GM19023 (cell line): ENCODE results near the gene HIVEP3.
"Not testable (repeated sequence)": the region's sequence is repeated elsewhere in the genome, so short reads cannot be mapped to it uniquely, and the experiment has no call there.

Source experiments
- ATAC-seq: cut with Tn5 transposase; IDR thresholded peaks from one replicate; pipeline ENCODE4 v1.9.1; 2021; ENCODE audit warnings: mild to moderate bottlenecking, moderate library complexity; ENCODE audit not compliant: unreplicated experiment

Gene HIVEP3

DNA sequence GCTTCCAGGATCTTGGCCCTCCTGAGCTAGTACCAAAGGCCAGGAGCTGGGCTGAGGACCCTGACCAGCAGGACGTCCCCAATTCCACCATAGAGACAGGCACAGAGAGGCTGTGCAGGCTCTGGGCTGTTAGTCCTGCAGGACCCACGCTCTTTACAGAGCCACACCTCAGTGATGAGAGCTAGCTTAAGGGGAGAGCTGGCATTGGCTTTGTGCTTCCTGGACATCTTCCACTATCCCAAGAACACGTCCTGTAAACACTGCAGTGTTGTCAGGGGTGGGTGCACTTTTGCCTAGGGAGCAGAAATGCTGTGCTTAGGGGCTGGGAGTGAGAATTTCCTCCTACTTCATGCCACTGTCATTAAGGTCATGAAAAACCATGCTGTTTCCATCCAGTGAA, 342.5 kb downstream of the HIVEP3 start:
- no peak for ATAC-seq

DNA sequence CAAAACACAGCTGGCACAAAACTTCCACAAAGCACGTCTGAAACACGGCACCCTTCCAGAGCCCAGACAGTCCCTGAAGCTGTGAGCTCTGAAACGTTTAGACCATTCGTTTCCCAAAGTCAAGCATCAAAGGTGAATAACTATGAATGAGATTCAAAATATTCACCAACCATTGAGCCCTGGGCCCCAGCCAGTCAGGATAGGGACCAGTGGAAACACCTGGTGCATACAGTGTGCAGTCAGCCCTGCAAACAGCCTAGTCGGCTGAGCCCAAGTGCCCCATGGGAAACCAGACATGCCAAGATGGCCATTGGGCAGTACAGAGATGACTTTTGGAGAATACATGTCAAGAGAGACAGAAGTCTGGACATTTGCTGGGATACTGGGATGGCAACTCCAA, 343.9 kb downstream of the HIVEP3 start:
- ATAC-seq = no peak

DNA sequence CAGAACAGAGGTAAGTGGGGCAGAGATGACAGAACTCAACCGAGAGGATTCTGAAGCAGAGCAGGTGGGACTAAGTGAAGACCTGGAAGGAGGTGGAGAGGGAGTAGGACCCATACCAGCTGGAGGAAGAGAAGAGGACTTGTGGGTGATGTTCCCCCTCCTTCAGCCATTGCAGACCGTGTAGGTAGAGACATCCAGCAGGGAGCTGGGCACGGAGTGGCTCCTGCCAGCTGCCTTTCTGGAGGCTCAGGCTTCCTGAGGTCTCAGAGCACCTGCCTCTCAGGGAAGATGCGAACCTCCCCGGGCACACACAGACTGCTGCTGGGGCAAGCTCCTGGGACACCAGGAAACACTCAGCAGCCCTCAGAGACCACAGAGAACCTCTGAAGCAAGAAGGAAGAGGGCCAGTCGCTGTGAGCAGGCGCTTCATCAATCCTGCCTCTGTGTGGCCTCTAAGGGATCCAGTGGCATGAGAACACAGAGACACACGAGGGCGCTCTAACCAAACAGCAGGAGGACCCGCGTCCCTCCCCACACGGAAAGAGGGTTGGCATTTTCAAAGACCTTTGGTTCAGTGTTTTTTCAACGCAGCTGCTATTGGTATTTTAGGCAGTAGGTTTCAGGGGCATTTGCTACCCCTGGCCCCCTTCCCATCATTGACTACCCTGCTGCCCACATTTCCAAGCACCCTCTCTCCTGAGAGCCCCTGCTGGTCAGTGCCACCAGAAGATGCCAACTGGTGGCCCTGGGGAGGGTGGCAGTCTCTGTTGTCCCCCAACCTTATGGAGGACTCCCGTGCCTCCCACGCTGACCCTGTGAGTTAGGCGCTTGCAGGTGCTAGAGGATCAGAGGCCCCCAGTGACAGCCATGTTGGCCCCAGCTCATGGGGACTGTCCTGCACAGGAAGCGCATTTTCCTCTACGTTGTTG, 344.7 kb downstream of the HIVEP3 start:
- ATAC-seq = peak; percentile 73

DNA sequence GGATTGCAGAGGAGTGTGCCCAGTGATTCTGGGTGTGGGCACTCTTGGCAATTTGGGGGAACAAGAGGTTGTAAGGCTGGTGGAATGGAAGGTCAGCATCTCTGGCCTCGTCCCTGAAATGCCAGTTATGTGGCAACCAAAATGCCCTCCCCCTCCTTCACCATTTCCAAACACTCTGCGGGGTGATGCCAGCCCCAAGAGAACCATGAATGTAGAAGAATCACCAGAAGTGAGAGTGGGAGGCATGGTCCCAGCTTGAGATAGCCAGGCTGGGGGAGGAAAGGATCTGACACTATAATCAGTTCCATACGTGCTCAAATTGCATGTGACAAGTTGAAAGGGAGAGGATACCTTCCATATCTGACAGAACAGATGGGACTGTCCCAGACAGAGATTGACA, 345.5 kb downstream of the HIVEP3 start:
- no peak for ATAC-seq

DNA sequence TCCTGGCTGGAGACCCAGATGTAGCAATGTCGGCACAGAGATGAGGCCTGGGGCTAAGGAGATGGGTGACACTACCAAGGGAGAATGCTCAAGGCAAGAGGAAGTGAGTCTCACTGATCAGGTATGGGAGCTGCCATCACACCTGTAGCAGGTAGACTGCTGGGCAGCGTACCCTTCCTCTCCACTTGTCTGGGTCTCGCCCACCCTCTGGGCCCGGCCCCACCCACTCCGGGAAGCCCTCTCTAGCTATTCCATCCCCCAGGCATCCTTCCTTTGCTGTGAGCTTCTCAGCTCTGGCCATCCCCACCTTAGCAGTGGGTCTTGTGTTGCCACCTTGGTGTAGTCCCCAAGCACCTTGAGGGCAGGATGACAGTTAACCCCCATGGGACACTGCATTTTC, 346.5 kb downstream of the HIVEP3 start:
- ATAC-seq = no peak

DNA sequence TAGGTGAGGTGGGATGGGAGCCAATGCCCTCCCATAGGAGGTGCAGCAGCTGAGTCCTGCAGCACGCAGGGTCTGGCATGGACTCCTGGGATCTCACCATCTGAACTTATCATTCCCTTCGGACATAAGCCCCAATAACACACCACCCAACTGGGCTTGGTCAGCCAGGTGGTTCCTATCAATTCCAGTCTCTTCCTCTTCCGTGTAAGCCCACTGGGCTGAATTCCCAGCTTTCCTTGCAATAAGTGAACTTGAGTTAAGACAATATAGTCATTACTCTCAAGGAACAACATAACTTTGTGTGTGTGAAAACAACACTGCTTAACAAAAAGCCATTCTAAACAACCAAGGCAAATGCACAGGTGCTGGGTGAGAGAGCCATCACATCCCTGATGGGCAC, 347.7 kb downstream of the HIVEP3 start:
- no peak for ATAC-seq

DNA sequence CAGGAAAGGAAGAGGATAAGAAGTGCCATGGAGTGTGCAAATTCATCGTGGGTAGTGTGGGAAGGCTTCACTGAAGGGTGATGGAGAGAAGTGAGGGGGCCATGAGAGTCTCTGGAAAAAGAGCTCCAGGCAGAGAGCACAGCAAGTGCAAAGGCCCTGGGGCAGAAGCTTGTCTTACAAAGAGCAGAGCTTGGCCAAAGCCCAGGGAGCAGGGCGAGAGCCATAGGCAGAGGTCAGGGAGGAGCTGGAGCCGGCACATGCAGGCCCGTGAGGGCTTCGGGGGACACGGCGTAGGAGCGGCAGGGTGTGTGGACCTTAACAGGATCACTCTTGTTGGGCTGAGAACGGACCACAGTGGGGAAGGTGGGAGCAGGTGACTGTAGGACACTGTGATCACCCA, 350.5 kb downstream of the HIVEP3 start:
- ATAC-seq = no peak

DNA sequence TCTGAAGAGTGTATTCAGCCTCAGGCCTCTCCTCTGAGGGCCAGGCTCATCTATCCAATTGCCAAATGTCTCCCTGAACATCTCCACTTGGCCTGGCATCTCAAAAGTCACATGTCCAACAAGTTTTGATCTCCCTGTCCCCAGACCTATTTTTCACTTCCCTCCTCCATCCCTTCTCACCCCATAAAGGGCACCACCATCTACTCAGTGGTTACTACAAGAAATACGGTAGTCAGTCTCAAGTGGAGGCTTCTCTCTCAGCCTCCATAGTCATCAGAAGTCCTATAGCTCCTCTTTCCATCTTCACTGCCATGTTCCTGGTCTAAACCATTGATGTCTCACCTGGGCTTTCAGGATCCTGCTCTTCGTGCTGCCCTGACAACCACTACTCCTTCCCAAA, 351.8 kb downstream of the HIVEP3 start:
- ATAC-seq = no peak

DNA sequence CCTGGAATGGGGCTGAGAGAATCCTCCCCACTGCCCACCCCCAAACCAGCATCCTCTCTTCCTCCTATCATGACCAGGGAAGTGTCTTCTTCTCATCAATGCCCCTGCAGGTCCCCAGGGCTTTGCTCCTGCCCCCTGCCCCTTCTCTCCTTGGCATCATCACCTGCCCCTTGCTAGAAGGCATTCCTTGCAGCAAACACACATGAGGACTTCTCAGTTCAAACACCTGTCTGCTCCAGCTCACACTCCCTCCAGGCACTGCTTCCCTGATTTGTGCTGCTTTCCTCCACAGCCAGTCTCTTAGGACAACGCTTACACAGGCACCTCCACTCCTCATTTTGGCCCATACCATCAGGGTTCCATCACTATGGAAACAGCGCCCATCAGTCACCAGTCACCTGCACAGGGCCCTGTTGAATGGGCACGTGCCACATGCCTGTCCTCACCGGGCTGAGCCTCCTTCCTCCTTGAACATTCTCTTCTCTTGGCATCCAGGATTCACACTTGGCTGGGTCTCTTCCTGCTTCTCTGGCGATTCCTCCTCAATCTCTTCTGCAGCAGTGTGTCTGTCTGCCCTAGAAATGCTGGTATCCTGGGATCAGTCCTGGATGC, 352.3 kb downstream of the HIVEP3 start:
- no peak for ATAC-seq

DNA sequence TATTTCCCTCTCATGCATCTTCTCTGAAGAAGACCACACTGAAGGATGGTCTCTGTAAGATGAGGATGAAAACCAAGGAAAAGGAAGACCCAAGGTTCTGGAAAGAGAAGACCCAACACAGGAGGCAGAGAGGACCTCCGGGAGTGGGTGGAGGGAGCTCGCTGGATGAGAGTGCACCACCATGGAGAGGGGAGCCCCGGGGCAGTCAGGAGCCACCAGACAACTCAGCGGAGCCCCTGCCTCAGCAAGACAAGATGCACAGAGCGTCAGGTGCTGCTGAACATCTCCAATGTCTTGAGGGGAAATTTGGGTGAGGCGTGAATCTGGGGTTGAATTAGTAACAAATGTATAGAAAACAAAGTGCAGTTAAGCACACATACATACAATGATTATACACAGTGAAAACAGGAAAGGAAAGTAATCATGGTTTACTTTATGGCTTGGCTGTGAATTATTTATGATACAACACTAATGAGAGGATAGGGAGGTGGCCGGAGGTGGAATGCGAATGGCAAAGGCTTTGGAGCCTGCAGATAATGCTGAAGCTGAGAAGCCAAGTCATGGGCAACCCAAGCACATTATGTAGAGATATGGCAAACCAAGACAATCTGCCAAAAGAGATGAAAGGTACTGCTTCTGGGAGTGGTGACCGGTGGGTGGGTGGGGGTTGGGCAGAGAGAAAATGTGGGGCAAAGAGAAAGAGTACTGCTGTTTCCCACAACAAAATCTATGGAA, 353.8 kb downstream of the HIVEP3 start:
- no peak for ATAC-seq

DNA sequence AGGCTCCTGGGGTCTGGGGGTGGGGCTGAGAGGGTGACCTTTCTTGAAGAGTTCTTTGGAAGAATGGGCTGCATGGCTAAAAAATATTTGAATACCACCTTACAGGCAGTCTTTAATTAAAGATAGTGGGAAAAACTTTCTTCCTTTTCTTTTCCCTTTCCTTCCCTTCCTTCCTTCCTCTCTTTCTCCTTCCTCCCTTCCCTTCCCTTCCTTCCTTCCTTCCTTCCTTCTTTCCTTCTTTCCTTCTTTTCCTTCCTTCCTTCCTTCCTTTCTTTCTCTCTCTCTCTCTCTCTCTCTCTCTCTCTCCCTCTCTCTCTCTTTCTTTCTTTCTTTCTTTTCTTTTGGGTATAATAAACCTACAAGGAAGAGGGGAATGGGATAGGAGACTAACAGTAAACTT, 356.4 kb downstream of the HIVEP3 start:
- no peak for ATAC-seq

DNA sequence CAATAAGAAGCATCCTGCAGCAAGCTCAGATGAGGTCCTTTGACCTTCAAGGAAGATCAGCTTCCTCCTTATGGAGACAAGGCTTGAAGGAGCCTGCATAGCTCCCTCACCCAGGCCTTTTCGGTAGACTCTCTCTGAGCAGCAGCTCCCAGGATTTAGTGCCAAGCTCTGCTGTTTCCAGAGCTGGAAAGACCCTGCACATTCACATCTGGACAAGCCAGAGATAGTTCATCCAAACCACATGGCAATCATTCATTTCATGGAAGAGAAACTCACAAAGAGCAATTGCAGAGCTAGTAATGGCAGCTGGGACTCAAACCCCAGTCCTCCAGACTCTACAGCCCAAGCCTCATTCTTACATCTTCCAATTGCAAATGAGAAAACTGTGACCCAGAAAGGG, 357.8 kb downstream of the HIVEP3 start:
- ATAC-seq = no peak

DNA sequence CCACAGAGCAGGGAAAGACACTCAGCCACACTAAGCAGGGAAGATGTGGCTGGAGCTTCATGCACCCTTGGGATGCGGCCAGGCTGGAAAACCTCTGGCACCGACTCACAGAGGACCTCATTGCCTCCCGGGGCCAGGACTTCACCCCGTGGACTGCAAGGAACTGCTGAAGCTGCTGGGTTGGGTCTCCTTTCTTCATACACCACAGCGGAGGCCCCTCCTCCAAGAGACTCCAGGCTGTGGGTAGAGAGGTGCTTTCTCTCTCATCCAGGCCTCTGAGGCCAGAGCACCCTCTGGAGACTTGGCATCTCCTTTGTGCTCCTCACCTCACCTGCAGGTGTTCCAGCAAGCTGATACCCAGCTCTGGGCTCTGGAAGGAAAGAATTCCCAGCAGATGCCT, 358.2 kb downstream of the HIVEP3 start:
- ATAC-seq = no peak

DNA sequence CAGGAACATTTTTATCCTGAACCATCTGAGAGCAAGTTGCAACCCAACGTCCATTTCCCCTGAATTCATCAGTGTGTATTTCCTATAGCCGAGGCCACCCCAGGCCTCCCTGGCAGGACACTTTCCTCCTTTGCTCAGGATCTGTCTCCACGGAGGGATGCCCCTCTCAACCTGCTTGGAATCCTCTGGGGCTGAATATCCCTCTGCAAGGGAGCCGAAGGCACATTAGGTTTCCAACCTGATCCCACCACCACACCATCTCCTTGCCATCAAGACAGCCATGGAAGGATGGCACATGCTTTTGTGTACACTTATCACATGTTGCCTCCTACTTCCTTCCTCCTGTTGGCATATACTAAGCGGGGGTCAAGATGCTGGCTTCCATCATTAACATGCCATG, 359.4 kb downstream of the HIVEP3 start:
- ATAC-seq = no peak

DNA sequence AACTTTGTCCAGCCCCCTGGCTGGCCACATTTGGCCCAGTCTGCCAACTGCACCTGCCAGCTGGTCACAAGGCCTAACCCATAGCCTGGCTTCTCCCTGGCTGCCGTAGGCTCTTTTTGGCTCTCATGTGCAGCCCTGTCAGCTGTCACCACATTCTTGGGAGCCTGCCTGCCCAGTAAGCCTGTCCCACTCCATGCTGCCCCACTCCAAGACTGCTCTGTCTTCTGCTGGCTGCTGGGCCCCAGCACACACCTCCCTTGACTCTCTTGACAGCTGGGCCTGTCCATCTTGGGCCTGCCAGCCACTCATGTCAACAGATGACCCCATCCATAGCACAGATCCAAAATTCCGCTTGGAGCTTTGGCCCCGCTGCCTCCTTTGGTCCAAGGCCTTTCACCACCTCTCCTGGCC, 360.0 kb downstream of the HIVEP3 start:
- no peak for ATAC-seq

DNA sequence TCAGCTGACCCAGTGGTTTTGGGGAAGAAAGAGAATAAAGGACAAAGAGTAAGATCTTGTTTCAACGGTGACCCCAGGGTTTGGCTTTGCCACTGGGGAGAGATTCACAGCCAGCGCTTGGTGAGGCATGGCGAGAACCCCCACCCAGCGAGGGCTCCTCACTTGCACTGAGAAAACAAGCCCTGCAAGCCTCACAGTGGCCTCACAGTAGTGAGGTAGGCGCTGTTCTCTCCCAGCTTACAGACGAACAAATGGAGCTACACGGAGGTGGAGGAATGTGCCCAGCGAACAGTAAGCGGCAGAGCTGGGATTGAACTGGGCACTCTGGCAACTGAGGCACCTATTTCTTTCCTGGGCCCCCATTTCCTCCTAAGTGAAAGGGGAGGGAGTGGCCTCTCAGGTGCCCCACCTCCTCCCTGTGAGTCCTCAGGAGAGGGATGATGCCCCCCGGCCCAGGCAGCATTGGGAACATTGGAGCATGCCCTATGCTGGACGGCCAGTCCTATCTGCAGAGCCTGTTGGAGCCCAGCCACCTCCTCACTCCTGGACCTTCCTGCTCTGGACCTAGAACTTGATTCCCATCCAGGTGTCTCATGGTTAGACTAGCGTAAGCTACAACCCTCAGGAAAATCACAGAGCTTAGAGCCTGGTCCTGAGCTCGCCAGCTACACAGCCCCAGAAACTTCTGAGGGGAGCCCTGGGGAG, 360.8 kb downstream of the HIVEP3 start:
- ATAC-seq = no peak

DNA sequence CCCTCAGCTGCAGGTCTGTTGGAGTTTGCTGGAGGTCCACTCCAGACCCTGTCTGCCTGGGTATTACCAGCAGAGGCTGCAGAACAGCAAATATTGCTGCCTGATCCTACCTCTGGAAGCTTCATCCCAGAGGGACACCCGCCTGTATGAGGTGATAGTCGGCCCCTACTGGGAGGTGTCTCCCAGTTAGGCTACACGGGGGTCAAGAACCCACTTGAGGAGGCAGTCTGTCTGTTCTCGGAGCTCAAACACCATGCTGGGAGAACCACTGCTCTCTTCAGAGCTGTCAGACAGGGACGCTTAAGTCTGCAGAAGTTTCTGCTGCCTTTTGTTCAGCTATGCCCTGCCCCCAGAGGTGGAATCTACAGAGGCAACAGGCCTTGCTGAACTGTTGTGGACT, 364.0 kb downstream of the HIVEP3 start:
- ATAC-seq = not testable (repeated sequence)

DNA sequence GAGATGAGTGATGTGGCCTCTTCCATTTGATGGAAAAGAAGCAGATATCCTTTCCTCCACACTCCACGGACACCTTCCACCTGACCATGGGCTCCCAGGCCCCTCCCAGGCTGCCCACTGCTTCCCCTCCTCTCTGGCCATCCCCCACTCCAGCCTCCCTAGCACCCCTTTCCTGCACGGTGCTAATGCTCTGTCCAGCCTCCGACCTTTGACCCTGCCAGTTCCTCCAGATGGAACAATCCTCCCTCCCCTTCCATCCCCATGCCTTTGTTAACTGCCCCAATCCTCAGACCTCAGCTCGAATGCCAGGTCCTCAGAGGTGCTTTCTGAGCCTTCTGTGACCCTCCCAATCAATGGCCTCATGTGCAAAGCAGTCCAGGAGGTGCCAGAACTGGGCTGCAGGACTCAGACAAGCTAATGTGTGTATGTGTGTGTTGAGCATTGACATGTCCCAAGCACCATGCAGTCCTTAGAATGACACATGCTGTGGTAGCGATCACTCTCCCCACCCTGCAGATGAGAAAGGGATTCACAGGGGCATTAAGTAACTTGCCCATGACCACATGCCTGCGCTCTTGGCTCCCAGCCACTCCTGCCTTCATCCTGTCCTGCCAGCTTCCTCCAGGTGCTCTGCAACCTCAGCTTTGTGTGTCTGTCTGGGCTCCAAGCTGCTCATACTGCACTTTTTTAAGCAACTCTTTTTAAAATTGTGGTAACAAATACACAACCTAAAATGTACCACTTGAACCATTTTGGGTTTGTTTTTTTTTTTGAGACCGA, 370.8 kb downstream of the HIVEP3 start:
- no peak for ATAC-seq

DNA sequence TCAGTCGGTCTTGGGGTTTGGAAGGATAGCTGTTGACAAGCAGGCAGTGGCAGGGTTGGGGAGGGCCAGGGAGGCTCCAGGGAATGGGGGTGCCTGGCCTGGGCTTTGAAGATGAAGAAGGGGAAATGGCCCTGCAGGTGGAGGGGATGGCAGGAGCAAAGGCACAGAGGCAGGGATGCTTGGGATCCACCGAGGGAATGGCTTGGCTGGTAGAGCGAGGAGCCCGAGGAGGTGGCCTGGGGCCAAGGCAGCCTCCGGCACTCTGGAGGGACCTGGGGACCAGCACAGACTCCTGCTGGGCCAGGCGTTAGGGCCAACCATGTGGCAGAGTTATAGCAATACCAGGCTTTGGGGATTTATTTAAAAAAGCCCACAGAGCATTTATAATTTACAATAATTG, 371.4 kb downstream of the HIVEP3 start:
- ATAC-seq = no peak

DNA sequence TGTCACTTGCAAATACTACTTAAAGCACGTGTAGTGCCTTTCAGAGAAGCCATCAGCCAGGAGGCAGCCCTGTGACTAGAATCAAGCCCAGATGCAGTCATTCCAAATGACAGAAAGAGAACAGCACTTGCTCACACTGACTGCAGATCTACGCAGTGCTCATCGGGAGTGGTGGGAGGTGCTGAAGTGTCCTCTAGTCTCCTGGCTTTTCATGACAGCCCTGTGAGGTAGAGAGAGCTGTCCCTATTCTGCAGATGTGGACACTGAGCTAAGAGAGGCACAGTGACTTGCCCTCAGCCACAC, 371.9 kb downstream of the HIVEP3 start:
- no peak for ATAC-seq
